Karpas-422 (cell line): Measurements from ENCODE around the gene CANT1. TPM values are rescaled to one million over a fixed set of nuclear protein-coding genes. Genes with fewer than 3 reads are reported as not detected.

Experiments used
- DNase-seq: peaks from one replicate; pipeline ENCODE4 v3.0.0-alpha.2; 2015
- H2AFZ ChIP-seq: fragments of 200-600 bp; sonication (generic); 2 replicates; pipeline ENCODE4 v1.6.1; 2014; ENCODE audit warnings: antibody characterized with exemption, low read length, mixed read lengths
- H3K27ac ChIP-seq: fragments of 200-600 bp; sonication (generic); 2 replicates; pipeline ENCODE4 v1.5.1; 2014; ENCODE audit warnings: mild to moderate bottlenecking, low read length, moderate library complexity
- H3K27me3 ChIP-seq: fragments of 200-600 bp; sonication (generic); 2 replicates; pipeline ENCODE4 v1.6.1; 2014; ENCODE audit warnings: low read length, mixed read lengths
- H3K36me3 ChIP-seq: fragments of 200-600 bp; sonication (generic); 2 replicates; pipeline ENCODE4 v1.6.1; 2014; ENCODE audit warnings: low read length, mixed read lengths; ENCODE audit not compliant: insufficient read depth
- H3K4me1 ChIP-seq: fragments of 200-600 bp; sonication (generic); 2 replicates; pipeline ENCODE4 v1.6.1; 2014; ENCODE audit warnings: mild to moderate bottlenecking, low read length, mixed read lengths
- H3K4me2 ChIP-seq: fragments of 200-600 bp; sonication (generic); 2 replicates; pipeline ENCODE4 v1.6.1; 2014; ENCODE audit warnings: low read length, low read depth, mild to moderate bottlenecking; ENCODE audit not compliant: poor library complexity, severe bottlenecking
- H3K4me3 ChIP-seq: fragments of 200-600 bp; sonication (generic); 2 replicates; pipeline ENCODE4 v1.5.1; 2014; ENCODE audit warnings: mild to moderate bottlenecking, antibody characterized with exemption, low read length, mixed read lengths
- H3K79me2 ChIP-seq: fragments of 200-600 bp; sonication (generic); 2 replicates; pipeline ENCODE4 v1.6.1; 2014; ENCODE audit warnings: mild to moderate bottlenecking, low read length, mixed read lengths
- H3K9ac ChIP-seq: fragments of 200-600 bp; sonication (generic); 2 replicates; pipeline ENCODE4 v1.6.0; 2014; ENCODE audit warnings: low read length
- H3K9me2 ChIP-seq: fragments of 200-600 bp; sonication (generic), shearing (Covaris generic); replicated peaks from 2 replicates; pipeline ENCODE4 v1.6.0; 2014; ENCODE audit warnings: mild to moderate bottlenecking, low read length, moderate library complexity; ENCODE audit not compliant: insufficient read depth
- H3K9me3 ChIP-seq: fragments of 300-700, 200-600 bp; sonication (generic); 2 replicates; pipeline ENCODE4 v1.6.1; 2014; ENCODE audit warnings: low read length, mixed read lengths
- H4K20me1 ChIP-seq: fragments of 200-600 bp; sonication (generic); 2 replicates; pipeline ENCODE4 v1.6.1; 2014; ENCODE audit warnings: mild to moderate bottlenecking, antibody characterized with exemption, low read length, low read depth; ENCODE audit not compliant: insufficient read depth
- total RNA-seq: library from RNA; depleted of rRNA; stranded (reverse); fragments of >200 nt; shearing (Covaris generic); gene quantifications from 2 replicates; pipeline ENCODE4 v1.2.3, GENCODE V29; 2014; ENCODE audit warnings: low replicate concordance

Gene CANT1
- total RNA-seq, 1 experiment from 2014 or later: 22.7 TPM

GRCh38 chr17:78993241-78993956, 16.2 kb downstream of the CANT1 start:
- no peak overlapping the region for H3K4me2 ChIP-seq
- H3K4me1 ChIP-seq: no peaks in the 10 kb centered on the region
- H3K79me2 ChIP-seq: peaks cover 6% of the 10 kb centered on the region
- no peak overlapping the region for H3K27ac ChIP-seq
- H4K20me1 ChIP-seq: peaks cover 25% of the 10 kb centered on the region
- peak; percentile 75 for DNase-seq
- no peak overlapping the region for H2AFZ ChIP-seq
- peaks cover 23% of the 10 kb centered on the region for H3K36me3 ChIP-seq
- H3K9me3 ChIP-seq: no peaks in the 10 kb centered on the region
- no peak overlapping the region for H3K4me3 ChIP-seq
- no peaks in the 10 kb centered on the region for H3K9me2 ChIP-seq
- H3K27me3 ChIP-seq: no peaks in the 10 kb centered on the region
- H3K9ac ChIP-seq: no peak overlapping the region

DNA sequence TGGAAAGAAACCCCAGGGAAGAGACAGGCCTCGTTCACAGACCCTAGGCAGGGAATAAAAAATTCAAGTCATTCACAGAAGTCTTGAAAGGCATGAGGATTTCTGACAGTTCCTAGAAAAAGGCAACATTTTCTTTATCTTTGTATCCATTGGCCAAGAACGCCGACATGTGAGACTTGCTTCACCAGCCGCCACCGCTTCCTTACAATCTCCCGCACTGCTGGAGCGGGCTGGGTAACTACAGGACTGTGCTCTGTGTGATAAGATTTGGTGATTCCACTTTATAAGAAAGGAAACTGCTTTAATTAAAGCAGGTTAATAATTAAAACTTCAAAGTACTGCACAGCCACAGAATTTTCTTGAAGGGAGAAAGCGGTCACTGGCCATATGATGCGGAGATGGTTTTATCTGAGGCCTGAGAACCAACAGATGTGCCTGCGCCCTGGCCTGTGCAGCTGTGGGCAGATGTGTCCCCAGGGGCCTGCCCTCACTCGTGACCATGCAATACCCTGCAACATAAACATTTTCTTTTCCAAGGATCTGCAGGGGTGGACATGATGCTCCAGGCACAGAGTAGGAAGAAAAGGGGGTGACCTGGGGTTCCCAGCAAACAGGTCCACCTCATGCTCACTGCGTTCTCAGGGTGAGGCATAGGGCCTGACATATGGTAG, 16.9 kb downstream of the CANT1 start:
- Histone ChIP-seq H3K9ac (no peak overlapping the region), H3K4me2 (no peak overlapping the region), H3K4me3 (no peak overlapping the region), H3K36me3 (peaks cover 23% of the 10 kb centered on the region), H3K9me3 (no peaks in the 10 kb centered on the region), H3K79me2 (peaks cover 6% of the 10 kb centered on the region), H3K27ac (no peak overlapping the region), H3K9me2 (no peaks in the 10 kb centered on the region), H4K20me1 (peaks cover 22% of the 10 kb centered on the region), H2AFZ (no peak overlapping the region), H3K27me3 (no peaks in the 10 kb centered on the region), H3K4me1 (no peaks in the 10 kb centered on the region)
- no peak for DNase-seq

DNA sequence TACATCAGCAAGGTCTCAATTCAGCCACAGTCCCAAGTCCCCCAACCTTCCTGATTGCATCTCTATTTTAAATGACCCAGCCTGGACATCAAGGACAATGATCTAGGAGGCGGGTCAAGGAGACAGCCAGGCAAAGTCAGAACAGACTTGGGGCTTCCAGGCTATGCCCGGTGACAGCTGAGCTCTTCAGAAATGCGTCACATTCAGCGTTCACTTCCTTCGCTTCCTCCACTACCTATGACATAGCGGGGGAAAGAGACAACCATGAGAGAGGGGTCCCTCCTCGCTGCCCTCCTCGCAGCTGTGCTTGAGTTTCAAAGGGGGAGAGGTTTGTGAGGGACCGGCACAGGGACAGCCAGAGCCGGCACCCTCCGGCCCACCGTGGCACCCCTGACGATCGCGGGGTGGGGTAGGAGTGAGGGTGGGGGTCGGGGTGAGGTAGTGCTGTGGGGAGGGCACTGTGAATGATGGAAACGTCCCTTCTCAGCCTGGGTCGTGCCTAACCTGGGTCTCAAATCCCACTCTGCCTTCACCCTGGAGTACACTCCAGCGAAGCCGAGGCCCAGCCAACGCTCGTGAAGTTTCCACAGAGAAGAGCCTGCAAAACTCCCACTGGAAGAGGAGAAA, 17.5 kb downstream of the CANT1 start:
- H2AFZ ChIP-seq: no peak overlapping the region
- no peak overlapping the region for H3K27ac ChIP-seq
- H3K4me2 ChIP-seq: no peak overlapping the region
- H3K36me3 ChIP-seq: peaks cover 23% of the 10 kb centered on the region
- no peaks in the 10 kb centered on the region for H3K4me1 ChIP-seq
- H3K27me3 ChIP-seq: no peaks in the 10 kb centered on the region
- no peak overlapping the region for H3K4me3 ChIP-seq
- no peak for DNase-seq
- peaks cover 21% of the 10 kb centered on the region for H4K20me1 ChIP-seq
- H3K79me2 ChIP-seq: peaks cover 6% of the 10 kb centered on the region
- H3K9me3 ChIP-seq: no peaks in the 10 kb centered on the region
- no peak overlapping the region for H3K9ac ChIP-seq
- no peaks in the 10 kb centered on the region for H3K9me2 ChIP-seq

DNA sequence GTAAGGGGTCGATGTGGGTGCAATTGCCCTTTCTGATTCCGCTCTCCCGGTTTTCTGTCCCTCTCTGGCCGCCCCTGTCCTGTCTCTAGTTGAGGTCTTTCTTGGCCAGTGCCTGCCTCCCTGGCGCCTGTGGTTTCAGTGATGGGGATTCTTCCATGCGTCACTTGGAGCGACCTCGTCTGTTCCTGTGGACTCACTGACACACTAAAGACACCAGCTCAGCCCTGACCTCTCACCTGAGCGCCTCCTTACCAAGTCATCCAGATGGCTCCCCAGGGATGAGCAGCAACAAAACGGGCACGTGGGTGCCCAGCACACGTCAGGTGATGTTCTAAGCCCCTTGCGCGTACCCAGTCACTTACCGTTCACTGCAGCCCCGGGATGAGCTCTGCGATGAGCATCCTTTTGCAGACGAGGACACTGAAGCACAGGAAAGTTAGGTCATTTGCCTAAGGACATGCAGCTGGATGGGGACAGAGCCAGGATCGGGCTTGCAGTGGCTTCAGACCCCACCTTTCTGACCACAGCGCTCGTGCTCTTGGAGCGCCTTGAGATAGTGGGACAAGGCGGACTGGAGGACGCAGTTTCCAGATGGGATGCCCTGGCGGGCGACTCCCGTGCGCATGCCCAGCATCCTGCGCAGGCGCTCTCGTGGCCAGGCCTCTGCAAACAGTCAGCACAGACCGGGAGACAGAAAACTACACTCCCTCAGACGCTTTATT, 18.4 kb downstream of the CANT1 start:
- Histone ChIP-seq H3K4me2 (no peak overlapping the region), H3K9me3 (no peaks in the 10 kb centered on the region), H3K9ac (no peak overlapping the region), H2AFZ (no peak overlapping the region), H3K4me1 (peaks cover 3% of the 10 kb centered on the region; the same call in 1 of the 2 replicates), H3K4me3 (no peak overlapping the region), H3K36me3 (peaks cover 23% of the 10 kb centered on the region), H3K27ac (no peak overlapping the region), H4K20me1 (peaks cover 14% of the 10 kb centered on the region), H3K27me3 (no peaks in the 10 kb centered on the region), H3K9me2 (no peaks in the 10 kb centered on the region), H3K79me2 (peaks cover 6% of the 10 kb centered on the region)
- no peak for DNase-seq

- Histone ChIP-seq H3K36me3 (peaks cover 23% of the 10 kb centered on the region), H3K9me2 (no peaks in the 10 kb centered on the region), H2AFZ (no peak overlapping the region), H3K27ac (no peak overlapping the region), H3K27me3 (no peaks in the 10 kb centered on the region), H3K4me2 (no peak overlapping the region), H4K20me1 (peaks cover 12% of the 10 kb centered on the region), H3K79me2 (peaks cover 6% of the 10 kb centered on the region), H3K4me3 (no peak overlapping the region), H3K9me3 (no peaks in the 10 kb centered on the region), H3K4me1 (peaks cover 9% of the 10 kb centered on the region; the same call in 1 of the 2 replicates), H3K9ac (no peak overlapping the region)
- DNase-seq: no peak
These were observed 19.1 kb downstream of the CANT1 start for GRCh38 chr17:78990349-78991016.

DNA sequence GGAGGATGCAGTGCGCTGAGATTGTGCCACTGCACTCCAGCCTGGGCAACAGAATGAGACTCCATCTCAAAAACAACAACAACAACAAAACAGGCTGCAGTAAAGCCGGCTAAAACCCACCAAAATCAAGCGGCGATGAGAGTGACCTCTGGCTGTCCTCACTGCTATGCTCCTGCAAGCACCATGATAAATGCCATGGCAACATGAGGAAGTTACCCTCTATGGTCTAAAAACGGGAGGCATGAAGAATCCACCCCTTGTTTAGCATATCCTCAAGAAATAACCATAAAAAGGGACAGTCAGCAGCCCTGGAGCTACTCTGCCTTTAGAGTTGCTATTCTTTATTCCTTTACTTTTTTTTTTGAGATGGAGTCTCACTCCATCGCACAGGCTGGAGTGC, 21.4 kb downstream of the CANT1 start:
- H3K79me2 ChIP-seq: peaks cover 6% of the 10 kb centered on the region
- DNase-seq: no peak
- no peak overlapping the region for H3K4me2 ChIP-seq
- no peaks in the 10 kb centered on the region for H3K9me3 ChIP-seq
- peaks cover 9% of the 10 kb centered on the region; the same call in 1 of the 2 replicates for H3K4me1 ChIP-seq
- peaks cover 8% of the 10 kb centered on the region for H4K20me1 ChIP-seq
- H3K9ac ChIP-seq: no peak overlapping the region
- no peak overlapping the region for H3K27ac ChIP-seq
- no peak overlapping the region for H3K4me3 ChIP-seq
- peaks cover 23% of the 10 kb centered on the region for H3K36me3 ChIP-seq
- no peak overlapping the region for H2AFZ ChIP-seq
- H3K27me3 ChIP-seq: no peaks in the 10 kb centered on the region
- no peaks in the 10 kb centered on the region for H3K9me2 ChIP-seq

DNA sequence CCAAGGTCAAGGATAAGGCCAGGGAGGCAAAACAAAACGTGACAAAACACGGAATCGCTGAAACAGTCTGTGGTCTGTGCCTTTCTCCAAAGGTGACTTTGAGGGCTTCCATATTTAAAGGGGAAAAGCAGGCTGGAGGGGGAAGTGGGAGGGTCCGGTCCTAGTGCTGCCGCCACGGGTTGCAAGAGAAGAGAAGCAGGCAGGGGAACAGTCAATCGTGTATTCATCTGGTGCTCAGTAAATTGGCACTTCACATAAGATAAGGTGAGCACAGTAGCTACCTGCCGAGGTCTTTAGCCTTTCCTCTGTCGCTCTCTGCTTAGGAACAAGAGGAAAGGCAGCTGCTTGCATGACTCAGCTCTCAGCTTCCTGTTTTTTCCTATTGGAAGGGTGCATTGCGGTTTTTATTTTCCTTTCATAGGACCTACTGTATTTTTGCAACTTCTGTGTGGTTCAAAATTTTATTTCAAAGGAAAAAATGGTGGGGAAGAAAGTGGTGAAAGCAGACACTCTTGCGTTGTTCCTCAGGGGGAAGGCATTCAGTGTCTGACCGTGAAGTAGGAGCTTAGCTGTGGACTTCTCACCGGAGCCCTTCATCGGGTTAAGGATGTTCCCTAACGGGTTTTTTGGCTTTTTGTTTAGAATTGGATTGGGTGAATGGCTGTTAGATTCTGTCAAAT, 22.8 kb downstream of the CANT1 start:
- Histone ChIP-seq H3K36me3 (peaks cover 12% of the 10 kb centered on the region; the same call in 1 of the 2 replicates), H3K4me3 (no peak overlapping the region), H3K4me2 (no peak overlapping the region), H3K9me3 (no peaks in the 10 kb centered on the region), H2AFZ (no peak overlapping the region), H3K4me1 (peaks cover 9% of the 10 kb centered on the region; the same call in 1 of the 2 replicates), H3K9ac (no peak overlapping the region), H4K20me1 (no peaks in the 10 kb centered on the region), H3K9me2 (no peaks in the 10 kb centered on the region), H3K79me2 (no peaks in the 10 kb centered on the region), H3K27me3 (no peaks in the 10 kb centered on the region), H3K27ac (no peak overlapping the region)
- no peak for DNase-seq
